Loucy (cell line): ENCODE measurements around the gene DACT2.

Source experiments
- CTCF ChIP-seq: fragments of 200-600 bp; sonication (generic); conservative IDR thresholded peaks from 2 replicates; pipeline ENCODE4 v1.5.1; 2014; ENCODE audit warnings: mild to moderate bottlenecking, antibody characterized with exemption, low read length
- EZH2phosphoT487 ChIP-seq: fragments of 200-600 bp; IDR thresholded peaks from 2 replicates; pipeline ENCODE4 v1.6.1; 2018; ENCODE audit warnings: antibody characterized with exemption, mild to moderate bottlenecking, moderate library complexity, borderline replicate concordance

GRCh38 chr6:168281826-168282225 is 37.8 kb downstream of the DACT2 start:
- no peak for TF ChIP-seq CTCF
- TF ChIP-seq EZH2phosphoT487 = no peak
